Activated CD4-positive, alpha-beta memory T cell treated with anti-CD3 and anti-CD28 coated beads for 36 hours (primary cell): ENCODE measurements around the gene TFCP2. TPM values are rescaled to one million over a fixed set of nuclear protein-coding genes. Genes with fewer than 3 reads are reported as not detected.

Source experiments
- CTCF ChIA-PET: fragments of 350-600 bp; sonication (Branson Sonifier 250); formaldehyde crosslinking; loops from one replicate; lab custom pipeline; 2021; ENCODE audit warnings: antibody characterized with exemption, inconsistent platforms; lab: Charles Lee
- POLR2A ChIA-PET: fragments of 350-600 bp; sonication (Branson Sonifier 250); formaldehyde crosslinking; loops from one replicate; lab custom pipeline; 2021; ENCODE audit warnings: antibody characterized with exemption; lab: Charles Lee
- DNase-seq: peaks from one replicate; pipeline ENCODE4 v3.0.0-alpha.2; 2020
- H3K27ac Mint-ChIP-seq: one replicate; pipeline ENCODE4 v1.8.0; 2021; ENCODE audit warnings: mixed read lengths
- H3K27me3 Mint-ChIP-seq: one replicate; pipeline ENCODE4 v1.8.0; 2021; ENCODE audit warnings: mixed read lengths
- H3K36me3 Mint-ChIP-seq: one replicate; pipeline ENCODE4 v1.8.0; 2021; ENCODE audit warnings: mixed read lengths
- H3K4me1 Mint-ChIP-seq: one replicate; pipeline ENCODE4 v1.8.0; 2021; ENCODE audit warnings: low read depth, mixed read lengths
- H3K4me3 Mint-ChIP-seq: one replicate; pipeline ENCODE4 v1.8.0; 2021; ENCODE audit warnings: mild to moderate bottlenecking, mixed read lengths
- H3K9me3 Mint-ChIP-seq: one replicate; pipeline ENCODE4 v1.8.0; 2021; ENCODE audit warnings: mixed read lengths
- intact Hi-C: fragments of 100-400 bp; cut with micrococcal nuclease; formaldehyde crosslinking; loops from one replicate; pipeline ENCODE4 v1.15.1; 2023
- total RNA-seq, 2 experiments: library from RNA; stranded (reverse); gene quantifications; one replicate each; pipeline ENCODE4 v1.2.3, GENCODE V29; 2021

The TFCP2 gene
- total RNA-seq, 2 experiments from 2014 or later, result 32.0 to 34.1 TPM

GRCh38 chr12:51195841-51196240 lies 22.9 kb upstream of the TFCP2 start:
- intact Hi-C loops, result no loop called here
- Mint-ChIP-seq H3K27ac (no peak overlapping the region), H3K9me3 (no peaks in the 10 kb centered on the region), H3K27me3 (no peaks in the 10 kb centered on the region), H3K4me1 (no peaks in the 10 kb centered on the region), H3K4me3 (no peak overlapping the region), H3K36me3 (no peaks in the 10 kb centered on the region)
- DNase-seq, result no peak
- ChIA-PET CTCF (no interaction called here), POLR2A (no interaction called here)

- H3K4me3 Mint-ChIP-seq, result no peak overlapping the region
- no peak for DNase-seq
- no peaks in the 10 kb centered on the region for H3K4me1 Mint-ChIP-seq
- no peaks in the 10 kb centered on the region for H3K27me3 Mint-ChIP-seq
- H3K27ac Mint-ChIP-seq, result no peak overlapping the region
- ChIA-PET CTCF (no interaction called here), POLR2A (no interaction called here)
- no peaks in the 10 kb centered on the region for H3K36me3 Mint-ChIP-seq
- no peaks in the 10 kb centered on the region for H3K9me3 Mint-ChIP-seq
- intact Hi-C loops, result no loop called here
Observed at GRCh38 chr12:51192284-51192671, 19.3 kb upstream of the TFCP2 start.

- POLR2A ChIA-PET, result no interaction called here
Observed at GRCh38 chr12:51191516-51192283, 18.8 kb upstream of the TFCP2 start.

GRCh38 chr12:51190820-51191219 lies 17.9 kb upstream of the TFCP2 start:
- POLR2A ChIA-PET, result no interaction called here

More at GRCh38 chr12:51191516-51192283, 18.8 kb upstream of the TFCP2 start:
- no peaks in the 10 kb centered on the region for H3K36me3 Mint-ChIP-seq
- no peaks in the 10 kb centered on the region for H3K27me3 Mint-ChIP-seq
- no peak overlapping the region for H3K4me3 Mint-ChIP-seq
- H3K4me1 Mint-ChIP-seq, result no peaks in the 10 kb centered on the region
- DNase-seq, result no peak
- CTCF ChIA-PET, result interaction anchor here (1.2 kb wide), 1 partner anchor 26 kb away, joined by 4 read pairs; the partner anchor contains the start of gene POU6F1
- no peak overlapping the region for H3K27ac Mint-ChIP-seq
- no peaks in the 10 kb centered on the region for H3K9me3 Mint-ChIP-seq
- intact Hi-C loops, result no loop called here

GRCh38 chr12:51189790-51190355 lies 16.9 kb upstream of the TFCP2 start:
- POLR2A ChIA-PET, result no interaction called here
- H3K9me3 Mint-ChIP-seq, result no peaks in the 10 kb centered on the region
- intact Hi-C loops, result no loop called here
- no peak for DNase-seq
- no peak overlapping the region for H3K27ac Mint-ChIP-seq
- no peaks in the 10 kb centered on the region for H3K4me1 Mint-ChIP-seq
- CTCF ChIA-PET, result interaction anchor here (0.6 to 1.2 kb wide), 2 partner anchors 28 to 1370 kb away, joined by 3 to 4 read pairs; partner anchors contain the start of gene POU6F1
- no peak overlapping the region for H3K4me3 Mint-ChIP-seq
- H3K27me3 Mint-ChIP-seq, result no peaks in the 10 kb centered on the region
- no peaks in the 10 kb centered on the region for H3K36me3 Mint-ChIP-seq

More at GRCh38 chr12:51190820-51191219, 17.9 kb upstream of the TFCP2 start:
- intact Hi-C loops, result no loop called here
- Mint-ChIP-seq H3K27ac (no peak overlapping the region), H3K4me3 (no peak overlapping the region), H3K9me3 (no peaks in the 10 kb centered on the region), H3K27me3 (no peaks in the 10 kb centered on the region), H3K36me3 (no peaks in the 10 kb centered on the region), H3K4me1 (no peaks in the 10 kb centered on the region)
- DNase-seq, result no peak
- CTCF ChIA-PET, result interaction anchor here (1.2 kb wide), 1 partner anchor 27 kb away, joined by 4 read pairs; the partner anchor contains the start of gene POU6F1

- intact Hi-C loops, result no loop called here
- Mint-ChIP-seq H3K4me3 (no peak overlapping the region), H3K27ac (no peak overlapping the region), H3K9me3 (no peaks in the 10 kb centered on the region), H3K36me3 (no peaks in the 10 kb centered on the region), H3K4me1 (no peaks in the 10 kb centered on the region), H3K27me3 (no peaks in the 10 kb centered on the region)
- ChIA-PET CTCF (interaction anchor here (0.6 kb wide), 1 partner anchor 18 kb away, joined by 3 read pairs; no protein-coding TSS in a partner anchor), POLR2A (interaction anchor here (1.1 kb wide), 1 partner anchor 9 kb away, joined by 3 read pairs; no protein-coding TSS in a partner anchor)
- no peak for DNase-seq
Observed at GRCh38 chr12:51188359-51189051, 15.6 kb upstream of the TFCP2 start.

- no peaks in the 10 kb centered on the region for H3K4me1 Mint-ChIP-seq
- H3K27ac Mint-ChIP-seq, result no peak overlapping the region
- POLR2A ChIA-PET, result no interaction called here
- intact Hi-C loops, result no loop called here
- no peaks in the 10 kb centered on the region for H3K36me3 Mint-ChIP-seq
- no peak overlapping the region for H3K4me3 Mint-ChIP-seq
- no peaks in the 10 kb centered on the region for H3K27me3 Mint-ChIP-seq
- no peaks in the 10 kb centered on the region for H3K9me3 Mint-ChIP-seq
- CTCF ChIA-PET, result no interaction called here
- no peak for DNase-seq
Observed at GRCh38 chr12:51187370-51187987, 14.5 kb upstream of the TFCP2 start.

- DNase-seq, result no peak
- intact Hi-C loops, result no loop called here
- CTCF ChIA-PET, result no interaction called here
- H3K36me3 Mint-ChIP-seq, result no peaks in the 10 kb centered on the region
- H3K27ac Mint-ChIP-seq, result no peak overlapping the region
- H3K4me3 Mint-ChIP-seq, result no peak overlapping the region
- H3K4me1 Mint-ChIP-seq, result no peaks in the 10 kb centered on the region
- no peaks in the 10 kb centered on the region for H3K9me3 Mint-ChIP-seq
- POLR2A ChIA-PET, result no interaction called here
- no peaks in the 10 kb centered on the region for H3K27me3 Mint-ChIP-seq
Observed at GRCh38 chr12:51186465-51187085, 13.6 kb upstream of the TFCP2 start.

GRCh38 chr12:51185171-51185717 lies 12.3 kb upstream of the TFCP2 start:
- Mint-ChIP-seq H3K4me1 (no peaks in the 10 kb centered on the region), H3K4me3 (no peak overlapping the region), H3K27me3 (no peaks in the 10 kb centered on the region), H3K9me3 (no peaks in the 10 kb centered on the region), H3K36me3 (no peaks in the 10 kb centered on the region), H3K27ac (no peak overlapping the region)
- no peak for DNase-seq
- intact Hi-C loops, result no loop called here
- ChIA-PET CTCF (no interaction called here), POLR2A (no interaction called here)

- Mint-ChIP-seq H3K27ac (no peak overlapping the region), H3K36me3 (no peaks in the 10 kb centered on the region), H3K4me3 (no peak overlapping the region), H3K9me3 (no peaks in the 10 kb centered on the region), H3K27me3 (no peaks in the 10 kb centered on the region), H3K4me1 (no peaks in the 10 kb centered on the region)
- CTCF ChIA-PET, result no interaction called here
- POLR2A ChIA-PET, result interaction anchor here (0.6 to 1.0 kb wide), 2 partner anchors 9 to 1054 kb away, joined by 3 read pairs; no protein-coding TSS in a partner anchor
- intact Hi-C loops, result no loop called here
- no peak for DNase-seq
Observed at GRCh38 chr12:51183816-51184215, 10.9 kb upstream of the TFCP2 start.

GRCh38 chr12:51183349-51183748 lies 10.4 kb upstream of the TFCP2 start:
- intact Hi-C loops, result no loop called here
- CTCF ChIA-PET, result no interaction called here
- H3K9me3 Mint-ChIP-seq, result no peaks in the 10 kb centered on the region
- POLR2A ChIA-PET, result interaction anchor here (0.6 to 1.0 kb wide), 3 partner anchors 9 to 1054 kb away, joined by 3 read pairs; no protein-coding TSS in a partner anchor
- H3K4me1 Mint-ChIP-seq, result no peaks in the 10 kb centered on the region
- no peak overlapping the region for H3K27ac Mint-ChIP-seq
- DNase-seq, result no peak
- H3K36me3 Mint-ChIP-seq, result no peaks in the 10 kb centered on the region
- H3K27me3 Mint-ChIP-seq, result no peaks in the 10 kb centered on the region
- H3K4me3 Mint-ChIP-seq, result no peak overlapping the region
